Breast epithelium (tissue), 3 donors: ENCODE measurements around the gene UPK2.

Source experiments
- CTCF ChIP-seq, 3 donors: fragments of 450-650 bp; IDR thresholded peaks; one replicate each; pipeline ENCODE4 v1.5.1; 2016 to 2017; ENCODE audit warnings: antibody characterized with exemption in 3 of 3, mild to moderate bottlenecking in 3 of 3, moderate library complexity in 3 of 3
- POLR2A ChIP-seq: fragments of 450-650 bp; IDR thresholded peaks from one replicate; pipeline ENCODE4 v1.6.1; 2016; ENCODE audit warnings: antibody characterized with exemption, mild to moderate bottlenecking, moderate library complexity

- TF ChIP-seq POLR2A (no peak), CTCF (IDR thresholded peaks at IDR 0.05) (no peak)
Observed at GRCh38 chr11:118921121-118921928, 34.8 kb upstream of the UPK2 start.
